Esophagus (tissue), 2 donors: Measurements from ENCODE around the gene IL21. TPM values are rescaled to one million over a fixed set of nuclear protein-coding genes. Genes with fewer than 3 reads are reported as not detected.

Experiments
- H3K27ac ChIP-seq, 2 donors: one replicate each; pipeline ENCODE4 v1.5.1; 2013; ENCODE audit warnings: low read depth in 2 of 2, mild to moderate bottlenecking in 2 of 2, inconsistent platforms in 1 of 2, low read length in 1 of 2, moderate library complexity in 1 of 2
- H3K27me3 ChIP-seq, 2 donors: one replicate each; pipeline ENCODE4 v1.6.1; 2013; ENCODE audit warnings: low read length in 2 of 2, control low read depth in 1 of 2, mild to moderate bottlenecking in 1 of 2; ENCODE audit not compliant: insufficient read depth in 2 of 2, control insufficient read depth in 1 of 2
- H3K36me3 ChIP-seq, 2 donors: one replicate each; pipeline ENCODE4 v1.6.1; 2013; ENCODE audit warnings: low read length in 1 of 2; ENCODE audit not compliant: control insufficient read depth in 2 of 2, insufficient read depth in 2 of 2
- H3K4me1 ChIP-seq, 2 donors: one replicate each; pipeline ENCODE4 v1.6.1; 2013; ENCODE audit warnings: low read length in 1 of 2; ENCODE audit not compliant: control insufficient read depth in 2 of 2, insufficient read depth in 2 of 2
- H3K4me3 ChIP-seq, 2 donors: one replicate each; pipeline ENCODE4 v1.5.1; 2013; ENCODE audit warnings: low read length in 2 of 2, mild to moderate bottlenecking in 2 of 2, low read depth in 1 of 2, moderate library complexity in 1 of 2
- H3K9me3 ChIP-seq, 2 donors: one replicate each; pipeline ENCODE4 v1.6.1; 2013; ENCODE audit warnings: mild to moderate bottlenecking in 2 of 2, low read depth in 1 of 2, low read length in 1 of 2, moderate library complexity in 1 of 2; ENCODE audit not compliant: control insufficient read depth in 2 of 2, insufficient read depth in 1 of 2
- WGBS, 2 donors: extraction: QIAGEN DNeasy Blood & Tissue Kit; methylation state at CpG; one replicate each; pipeline ENCODE4 v1.1.7; 2013; 5-methylcytosine and 5-hydroxymethylcytosine counted together
- polyA plus RNA-seq, 2 donors: library from polyadenylated mRNA; stranded (reverse); fragments of 200-250 nt; gene quantifications; one replicate each; pipeline ENCODE4 v1.2.3, GENCODE V29; 2013
- donor health status: healthy with polysubstance abuse.
- donor health status: Bipolar disorder and iron deficiency.

The IL21 gene
- polyA plus RNA-seq, 2 donors, result not detected

- Histone ChIP-seq H3K9me3 (no peaks in the 10 kb centered on the region), H3K4me1 (no peaks in the 10 kb centered on the region)
- 60 to 66% methylated on average over 3 of the region's 3 CpGs for WGBS, 2 donors
Observed at GRCh38 chr4:122636697-122637096, 15.8 kb upstream of the IL21 start.

GRCh38 chr4:122635205-122635604 is 14.3 kb upstream of the IL21 start:
- Histone ChIP-seq H3K27me3 (no peaks in the 10 kb centered on the region), H3K9me3 (no peaks in the 10 kb centered on the region), H3K4me3 (no peak overlapping the region), H3K36me3 (no peaks in the 10 kb centered on the region), H3K27ac (no peak overlapping the region), H3K4me1 (no peaks in the 10 kb centered on the region)
- 57 to 64% methylated on average over 3 of the region's 3 CpGs for WGBS, 2 donors

More at GRCh38 chr4:122636697-122637096, 15.8 kb upstream of the IL21 start:
- Histone ChIP-seq H3K4me3 (no peak overlapping the region), H3K27me3 (no peaks in the 10 kb centered on the region), H3K27ac (no peak overlapping the region), H3K36me3 (no peaks in the 10 kb centered on the region)

GRCh38 chr4:122633211-122633610 is 12.3 kb upstream of the IL21 start:
- Histone ChIP-seq H3K9me3 (no peaks in the 10 kb centered on the region), H3K4me1 (no peaks in the 10 kb centered on the region), H3K27me3 (no peaks in the 10 kb centered on the region), H3K36me3 (no peaks in the 10 kb centered on the region), H3K4me3 (no peak overlapping the region), H3K27ac (no peak overlapping the region)
- 52 to 64% methylated on average over 2 of the region's 2 CpGs for WGBS, 2 donors

- WGBS, 2 donors, result 66 to 72% methylated on average over 7 of the region's 7 CpGs
- Histone ChIP-seq H3K4me3 (no peak overlapping the region), H3K36me3 (no peaks in the 10 kb centered on the region), H3K27ac (no peak overlapping the region), H3K9me3 (no peaks in the 10 kb centered on the region), H3K27me3 (no peaks in the 10 kb centered on the region), H3K4me1 (no peaks in the 10 kb centered on the region)
Observed at GRCh38 chr4:122632396-122633143, 11.7 kb upstream of the IL21 start.

- Histone ChIP-seq H3K27me3 (no peaks in the 10 kb centered on the region), H3K27ac (no peak overlapping the region), H3K4me1 (no peaks in the 10 kb centered on the region), H3K4me3 (no peak overlapping the region), H3K9me3 (no peaks in the 10 kb centered on the region), H3K36me3 (no peaks in the 10 kb centered on the region)
- WGBS, 2 donors, result 71 to 80% methylated on average over 2 of the region's 2 CpGs
Observed at GRCh38 chr4:122625156-122625555, 4.3 kb upstream of the IL21 start.

- no peaks in the 10 kb centered on the region for H3K4me1 ChIP-seq
- H3K36me3 ChIP-seq, result no peaks in the 10 kb centered on the region
- no peak overlapping the region for H3K4me3 ChIP-seq
- H3K27me3 ChIP-seq, result no peaks in the 10 kb centered on the region
- H3K9me3 ChIP-seq, result no peaks in the 10 kb centered on the region
- 68 to 74% methylated on average over 2 of the region's 2 CpGs for WGBS, 2 donors
- no peak overlapping the region for H3K27ac ChIP-seq
Observed at GRCh38 chr4:122624205-122624604, 3.3 kb upstream of the IL21 start.

- no peak overlapping the region for H3K27ac ChIP-seq
- H3K4me1 ChIP-seq, result no peaks in the 10 kb centered on the region
- no peak overlapping the region for H3K4me3 ChIP-seq
- 86 to 87% methylated on average over 4 of the region's 4 CpGs for WGBS, 2 donors
- no peaks in the 10 kb centered on the region for H3K36me3 ChIP-seq
- no peaks in the 10 kb centered on the region for H3K9me3 ChIP-seq
- no peaks in the 10 kb centered on the region for H3K27me3 ChIP-seq
Observed at GRCh38 chr4:122623637-122624166, 2.8 kb upstream of the IL21 start.

GRCh38 chr4:122622400-122622799 is 1.5 kb upstream of the IL21 start:
- Histone ChIP-seq H3K27ac (no peak overlapping the region), H3K36me3 (no peaks in the 10 kb centered on the region), H3K27me3 (no peaks in the 10 kb centered on the region), H3K4me3 (no peak overlapping the region), H3K9me3 (no peaks in the 10 kb centered on the region), H3K4me1 (no peaks in the 10 kb centered on the region)
- WGBS, 2 donors, result 71 to 72% methylated on average over 3 of the region's 3 CpGs

GRCh38 chr4:122619611-122620010 is 1.3 kb downstream of the IL21 start:
- H3K4me1 ChIP-seq, result no peaks in the 10 kb centered on the region
- no peaks in the 10 kb centered on the region for H3K36me3 ChIP-seq
- H3K9me3 ChIP-seq, result no peaks in the 10 kb centered on the region
- no peak overlapping the region for H3K4me3 ChIP-seq
- H3K27ac ChIP-seq, result no peak overlapping the region
- 80 to 88% methylated on average over 2 of the region's 2 CpGs for WGBS, 2 donors
- H3K27me3 ChIP-seq, result no peaks in the 10 kb centered on the region
